SKM-1 treated with dmso at 0.1 percent for 144 hours (cell line): ENCODE measurements around the gene VPS35L.
"Not testable (repeated sequence)": the region's sequence is repeated elsewhere in the genome, so short reads cannot be mapped to it uniquely, and the experiment has no call there.

Experiments used
- DNase-seq: peaks from one replicate; lab custom pipeline; 2025; ENCODE audit not compliant: unreplicated experiment; lab: John Stamatoyannopoulos, UW

VPS35L gene

DNA sequence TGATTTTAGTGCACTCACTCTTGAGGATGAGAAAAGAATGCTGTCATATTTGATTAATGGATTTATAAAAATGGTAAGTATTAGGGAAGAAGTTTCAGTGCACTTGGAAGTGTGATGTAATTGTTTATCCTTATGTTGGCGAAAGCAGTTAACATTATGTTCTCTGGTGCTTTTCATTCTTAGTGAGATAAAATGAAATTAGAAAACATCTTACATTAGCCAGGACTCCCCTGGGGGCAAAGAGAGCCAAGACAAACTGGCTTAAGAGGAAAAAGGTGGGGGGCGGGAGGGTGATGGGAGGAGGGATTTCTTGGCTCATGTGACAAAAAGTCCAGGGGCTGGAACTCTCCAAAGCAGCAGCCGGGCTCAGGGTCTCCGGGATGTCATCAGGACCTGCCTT is 89.4 kb downstream of the VPS35L start:
- no peak for DNase-seq

- DNase-seq, result no peak
Measured at GRCh38 chr16:19645557-19645981, 90.1 kb downstream of the VPS35L start.

- DNase-seq, result no peak
Measured at GRCh38 chr16:19649980-19650379, 94.5 kb downstream of the VPS35L start.

DNA sequence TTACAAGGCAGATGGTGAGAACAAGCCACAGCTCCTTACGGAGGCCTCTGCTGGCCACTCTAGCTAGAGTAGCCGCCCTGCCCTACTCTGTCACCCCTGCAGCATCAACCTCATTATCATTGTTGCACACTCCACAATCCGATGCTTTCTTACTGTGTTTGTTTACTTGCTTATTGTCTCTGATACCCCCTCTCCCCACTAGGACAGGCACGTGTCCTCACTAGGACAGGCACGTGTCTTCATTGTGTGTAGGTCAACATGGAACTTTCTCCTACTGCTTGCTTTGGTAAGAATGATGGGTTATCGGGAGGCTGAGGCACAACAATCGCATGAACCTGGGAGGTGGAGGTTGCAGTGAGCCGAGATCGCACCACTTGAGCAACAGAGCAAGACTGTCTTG is 98.6 kb downstream of the VPS35L start:
- DNase-seq, result no peak

DNA sequence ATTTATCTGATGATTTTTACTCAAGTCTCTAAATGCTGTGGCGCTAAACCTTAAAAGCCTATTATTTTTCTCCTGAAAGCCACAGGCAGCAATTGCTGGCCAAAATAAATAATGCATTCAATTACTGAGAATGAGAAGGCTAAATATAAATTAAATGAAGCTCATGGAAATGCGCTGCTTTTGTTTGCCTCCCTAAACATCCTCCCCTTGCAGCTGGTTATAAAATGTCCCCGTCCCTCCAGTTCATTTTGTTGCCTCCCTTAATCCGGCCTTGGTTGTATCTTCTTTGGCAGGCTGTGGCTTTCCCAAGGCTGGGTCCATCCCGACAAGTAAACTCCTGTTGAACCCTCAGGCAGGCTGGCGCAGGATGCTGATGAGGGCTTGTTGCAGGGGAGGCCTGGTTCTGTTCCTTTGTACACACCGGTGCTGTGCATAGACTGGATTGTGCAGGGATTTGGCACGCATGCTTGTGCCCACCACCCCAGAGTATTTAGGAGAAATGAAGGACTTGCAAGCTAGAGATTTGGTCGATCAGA is 99.8 kb downstream of the VPS35L start:
- DNase-seq, result no peak

DNA sequence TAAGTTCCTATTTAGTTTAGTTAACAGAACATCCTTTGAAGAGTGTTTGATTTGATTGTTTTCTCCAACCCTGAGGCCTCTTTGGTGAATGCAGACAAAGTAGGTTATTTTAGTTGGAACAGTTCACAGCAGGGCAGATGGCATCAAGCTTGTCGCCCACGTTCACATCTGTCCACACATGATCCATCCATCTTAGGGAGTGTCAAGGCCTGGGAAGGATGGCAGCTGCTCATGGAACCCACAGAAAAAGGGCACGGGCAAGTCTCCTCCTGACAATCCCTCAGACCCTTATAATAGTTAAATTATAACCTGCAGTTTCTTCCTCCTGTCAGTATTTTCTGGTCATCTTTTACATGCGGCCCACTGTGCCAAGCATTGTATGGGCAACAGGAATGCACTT is 102.3 kb downstream of the VPS35L start:
- DNase-seq, result no peak

- no peak for DNase-seq
Measured at GRCh38 chr16:19659554-19659953, 104.1 kb downstream of the VPS35L start.

GRCh38 chr16:19660432-19660831 is 104.9 kb downstream of the VPS35L start:
- DNase-seq, result no peak

DNA sequence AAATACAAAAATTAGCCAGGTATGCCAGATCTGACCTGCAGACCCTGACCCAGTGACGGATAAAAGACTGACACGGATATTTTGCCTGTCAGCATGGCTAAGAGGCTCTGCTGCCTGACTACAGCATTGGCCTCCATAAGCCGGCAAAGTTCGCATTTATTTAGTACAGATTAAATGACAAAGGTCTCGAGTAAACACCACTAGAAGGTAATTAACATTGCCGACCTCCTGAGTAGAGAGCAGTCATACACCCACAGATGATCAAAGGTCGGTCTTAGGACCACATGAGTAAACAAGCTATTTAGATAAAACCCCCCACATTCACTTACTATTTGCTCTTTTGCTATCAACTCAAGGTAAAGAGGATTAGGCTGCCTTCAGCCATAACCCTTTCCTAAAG is 106.8 kb downstream of the VPS35L start:
- no peak for DNase-seq

- DNase-seq, result no peak
Measured at GRCh38 chr16:19664166-19664565, 108.7 kb downstream of the VPS35L start.

- DNase-seq, result not testable (repeated sequence)
Measured at GRCh38 chr16:19665313-19665712, 109.8 kb downstream of the VPS35L start.

DNA sequence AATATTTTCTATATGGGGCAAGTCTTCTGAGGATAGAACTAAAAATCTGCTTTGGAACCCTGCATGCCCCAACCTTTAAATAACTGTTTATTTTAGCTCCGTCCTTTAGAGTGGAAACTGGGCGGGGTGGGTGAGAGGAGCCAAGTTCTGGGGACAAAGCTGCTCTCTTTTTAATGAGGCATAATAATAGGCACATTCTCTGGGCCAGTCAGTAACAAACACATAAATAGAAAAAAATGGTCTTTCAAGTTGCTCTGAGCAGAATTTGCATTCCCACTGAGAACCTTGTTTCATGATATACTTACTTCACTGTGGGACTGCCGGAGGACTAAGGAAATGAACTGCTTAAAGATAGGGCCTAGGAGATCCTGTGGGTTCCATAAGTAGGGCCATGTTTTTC is 111.0 kb downstream of the VPS35L start:
- no peak for DNase-seq

DNA sequence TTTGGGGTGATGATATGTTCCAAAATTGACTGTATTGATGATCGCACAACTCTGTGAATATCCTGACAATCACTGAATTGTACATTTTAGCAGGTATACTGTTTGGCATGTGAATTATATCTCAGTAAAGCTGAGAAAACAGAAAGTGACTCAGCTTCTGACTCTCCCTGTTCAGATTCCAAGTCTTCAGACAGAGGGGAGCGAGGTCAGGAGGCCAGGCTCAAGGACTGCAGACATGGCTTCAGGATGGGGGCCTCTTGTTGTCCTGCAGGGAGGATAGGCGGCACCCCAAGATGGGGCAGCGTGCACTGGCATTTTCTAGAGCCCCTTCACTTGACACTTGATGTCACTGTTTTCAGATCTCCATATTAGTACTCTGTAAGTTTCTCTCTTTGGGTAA is 116.9 kb downstream of the VPS35L start:
- no peak for DNase-seq

DNA sequence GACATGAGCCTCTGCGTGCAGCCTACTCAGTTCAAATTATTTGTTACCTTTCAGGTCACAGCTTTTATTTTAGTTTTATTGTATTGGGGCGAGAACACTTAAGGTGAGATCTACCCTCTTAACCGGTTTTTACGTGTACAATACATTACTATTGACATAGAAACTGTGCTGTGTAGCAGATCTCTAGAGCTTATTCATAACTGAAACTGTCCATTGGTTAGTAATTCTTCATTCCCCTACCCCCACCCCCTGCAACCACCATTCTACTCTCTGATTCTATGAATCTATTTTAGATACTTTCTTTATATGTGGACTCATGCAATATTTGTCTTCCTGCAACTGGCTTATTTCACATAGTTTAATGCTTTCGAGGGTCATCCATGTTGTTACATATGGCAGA is 119.0 kb downstream of the VPS35L start:
- DNase-seq, result no peak

DNA sequence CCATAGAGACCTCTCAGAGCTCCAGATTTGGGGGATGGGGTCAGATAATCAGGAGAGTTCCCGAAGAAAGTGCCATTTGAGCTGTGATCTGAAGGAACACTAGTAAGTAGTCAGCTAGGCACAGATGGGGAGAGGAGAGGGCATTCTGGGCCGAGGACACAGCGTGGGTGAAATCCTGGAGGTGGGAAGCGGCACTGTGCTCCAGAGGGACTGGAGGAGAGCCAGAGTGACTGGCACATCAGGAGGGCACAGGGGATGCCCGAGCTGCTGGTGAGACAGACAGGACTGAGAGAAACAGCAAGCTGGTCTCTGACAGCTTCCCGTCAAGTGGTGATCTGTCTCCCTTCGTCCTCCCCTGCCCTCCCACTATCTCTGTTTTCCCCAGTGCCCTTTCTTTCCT is 121.9 kb downstream of the VPS35L start:
- DNase-seq, result no peak

- DNase-seq, result no peak
Measured at GRCh38 chr16:19678804-19679203, 123.3 kb downstream of the VPS35L start.

DNA sequence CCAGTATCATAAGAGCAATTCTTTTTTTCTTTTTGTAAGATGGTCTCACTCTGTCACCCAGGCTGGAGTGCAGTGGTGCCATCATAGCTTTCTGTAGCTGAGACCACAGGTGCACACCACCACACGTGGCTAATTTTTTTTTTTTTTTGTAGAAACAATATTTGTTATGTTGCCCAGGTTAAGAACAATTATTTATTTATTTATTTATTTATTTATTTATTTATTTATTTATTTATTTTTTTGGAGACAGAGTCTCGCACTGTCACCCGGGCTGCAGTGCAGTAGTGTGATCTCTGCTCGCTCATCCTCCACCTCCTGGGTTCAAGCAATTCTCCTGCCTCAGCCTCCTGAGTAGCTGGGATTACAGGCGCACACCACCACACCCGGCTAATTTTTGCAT is 123.8 kb downstream of the VPS35L start:
- DNase-seq, result not testable (repeated sequence)

DNA sequence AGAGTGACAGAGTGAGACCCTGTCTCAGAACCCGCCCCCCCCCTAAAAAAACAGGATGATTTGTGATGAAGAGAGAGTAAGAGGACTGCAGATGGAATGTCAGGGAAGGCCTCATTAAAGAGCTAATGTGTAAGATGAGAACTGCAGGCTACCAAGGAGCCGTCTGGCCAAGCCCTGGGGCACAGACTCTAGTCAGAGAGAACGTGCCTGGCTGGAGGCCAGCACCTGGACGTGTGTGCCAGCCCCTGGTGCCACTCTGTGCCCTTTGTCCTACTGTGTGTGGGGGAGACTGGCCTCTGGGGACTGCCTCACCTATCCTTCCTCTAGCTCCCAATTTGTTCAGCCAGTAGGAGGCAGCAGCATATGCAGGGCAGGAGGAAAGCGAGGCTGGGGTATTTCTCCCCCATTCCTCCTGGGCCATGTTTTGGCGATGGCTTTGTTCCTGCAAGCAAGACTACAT is 125.4 kb downstream of the VPS35L start:
- no peak for DNase-seq

GRCh38 chr16:19681637-19682036 is 126.1 kb downstream of the VPS35L start:
- no peak for DNase-seq

DNA sequence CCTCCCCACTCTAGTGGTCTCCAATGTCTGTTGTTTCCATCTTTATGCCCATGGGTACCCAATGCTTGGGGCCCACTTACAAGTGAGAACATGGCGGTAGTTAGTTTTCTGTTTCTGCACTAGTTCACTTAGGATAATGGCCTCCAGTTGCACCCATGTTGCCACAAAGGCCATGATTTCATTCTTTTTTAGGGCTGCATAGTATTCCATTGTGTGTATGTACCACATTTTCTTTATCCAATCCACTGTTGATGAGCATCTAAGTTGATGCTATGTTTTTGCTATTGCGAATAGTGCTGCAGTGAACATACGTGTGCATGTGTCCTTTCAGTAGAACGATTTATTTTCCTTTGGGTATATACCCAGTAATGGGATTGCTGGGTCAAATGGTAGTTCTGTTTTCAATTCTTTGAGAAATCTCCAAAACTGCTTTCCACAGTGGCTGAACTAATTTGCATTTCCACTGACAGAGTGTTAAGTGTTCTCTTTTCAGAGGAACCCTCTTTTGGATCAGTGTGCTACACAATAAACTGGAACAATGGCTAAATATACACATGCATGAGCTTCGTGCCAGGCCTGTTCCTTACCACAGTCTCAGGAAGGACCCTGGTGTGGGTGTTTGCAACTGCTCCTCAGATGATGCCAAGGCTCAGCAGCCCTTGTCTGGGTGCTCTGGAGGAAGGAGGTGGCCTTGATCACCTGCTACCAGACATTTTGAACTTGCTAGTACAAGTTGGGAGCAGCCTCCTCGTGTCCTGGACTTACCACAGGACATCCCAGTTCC is 128.1 kb downstream of the VPS35L start:
- no peak for DNase-seq

GRCh38 chr16:19685176-19685575 is 129.7 kb downstream of the VPS35L start:
- no peak for DNase-seq

GRCh38 chr16:19687279-19687678 is 131.8 kb downstream of the VPS35L start:
- DNase-seq, result no peak
